RWPE2 (cell line): ENCODE data around the gene SSX2IP.

Source experiments
- ATAC-seq: fragments of 200-7000 bp; cut with Tn5 transposase; 3 replicates; pipeline ENCODE4 v1.9.1; 2021; ENCODE audit warnings: low read depth
- DNase-seq: peaks from one replicate; pipeline ENCODE4 v3.0.0-alpha.2; 2020; ENCODE audit warnings: low spot score
- H3K27ac ChIP-seq: fragments of 450-650 bp; 2 replicates; pipeline ENCODE4 v1.5.1; 2017; ENCODE audit warnings: mild to moderate bottlenecking; ENCODE audit not compliant: poor library complexity, severe bottlenecking
- H3K27me3 ChIP-seq: fragments of 250-450 bp; sonication (Bioruptor Pico); 2 replicates; pipeline ENCODE4 v1.5.1; 2021; ENCODE audit warnings: mild to moderate bottlenecking, moderate library complexity; ENCODE audit not compliant: insufficient read depth, poor library complexity, severe bottlenecking
- H3K36me3 ChIP-seq: fragments of 250-450 bp; sonication (Bioruptor Pico); 2 replicates; pipeline ENCODE4 v1.5.1; 2020; ENCODE audit warnings: low read depth, mild to moderate bottlenecking, moderate library complexity
- H3K4me1 ChIP-seq: fragments of 250-450 bp; sonication (Bioruptor Pico); 2 replicates; pipeline ENCODE4 v1.5.1; 2021; ENCODE audit warnings: mild to moderate bottlenecking, moderate library complexity; ENCODE audit not compliant: insufficient read depth, poor library complexity, severe bottlenecking
- H3K4me3 ChIP-seq: fragments of 250-450 bp; sonication (Bioruptor Pico); 2 replicates; pipeline ENCODE4 v1.5.1; 2021; ENCODE audit warnings: mild to moderate bottlenecking, moderate library complexity; ENCODE audit not compliant: severe bottlenecking
- H3K9me3 ChIP-seq: fragments of 250-450 bp; sonication (Bioruptor Pico); 2 replicates; pipeline ENCODE4 v1.5.1; 2021; ENCODE audit warnings: mild to moderate bottlenecking, moderate library complexity; ENCODE audit not compliant: severe bottlenecking
- TF ChIP-seq, protein P1 (sequence below): fragments of 450-650 bp; IDR thresholded peaks from one replicate; pipeline ENCODE4 v1.5.1; 2017; ENCODE audit warnings: mild to moderate bottlenecking, moderate library complexity; ENCODE audit not compliant: poor library complexity, severe bottlenecking

Gene SSX2IP

GRCh38 chr1:84635429-84635828, 54.8 kb downstream of the SSX2IP start:
- TF ChIP-seq, protein P1, sequence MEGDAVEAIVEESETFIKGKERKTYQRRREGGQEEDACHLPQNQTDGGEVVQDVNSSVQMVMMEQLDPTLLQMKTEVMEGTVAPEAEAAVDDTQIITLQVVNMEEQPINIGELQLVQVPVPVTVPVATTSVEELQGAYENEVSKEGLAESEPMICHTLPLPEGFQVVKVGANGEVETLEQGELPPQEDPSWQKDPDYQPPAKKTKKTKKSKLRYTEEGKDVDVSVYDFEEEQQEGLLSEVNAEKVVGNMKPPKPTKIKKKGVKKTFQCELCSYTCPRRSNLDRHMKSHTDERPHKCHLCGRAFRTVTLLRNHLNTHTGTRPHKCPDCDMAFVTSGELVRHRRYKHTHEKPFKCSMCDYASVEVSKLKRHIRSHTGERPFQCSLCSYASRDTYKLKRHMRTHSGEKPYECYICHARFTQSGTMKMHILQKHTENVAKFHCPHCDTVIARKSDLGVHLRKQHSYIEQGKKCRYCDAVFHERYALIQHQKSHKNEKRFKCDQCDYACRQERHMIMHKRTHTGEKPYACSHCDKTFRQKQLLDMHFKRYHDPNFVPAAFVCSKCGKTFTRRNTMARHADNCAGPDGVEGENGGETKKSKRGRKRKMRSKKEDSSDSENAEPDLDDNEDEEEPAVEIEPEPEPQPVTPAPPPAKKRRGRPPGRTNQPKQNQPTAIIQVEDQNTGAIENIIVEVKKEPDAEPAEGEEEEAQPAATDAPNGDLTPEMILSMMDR = no peak
- no peaks in the 10 kb centered on the region for H3K27me3 ChIP-seq
- H3K4me1 ChIP-seq = peaks cover 25% of the 10 kb centered on the region
- no peaks in the 10 kb centered on the region for H3K36me3 ChIP-seq
- H3K27ac ChIP-seq = peak overlapping the region; percentile 89
- peaks cover 2% of the 10 kb centered on the region for H3K9me3 ChIP-seq
- no peak overlapping the region for H3K4me3 ChIP-seq
- no peak for ATAC-seq
- DNase-seq = no peak

- DNase-seq (peak; percentile 85), ATAC-seq (peak; percentile 93)
- Histone ChIP-seq H3K36me3 (no peaks in the 10 kb centered on the region), H3K4me1 (peaks cover 25% of the 10 kb centered on the region), H3K27me3 (no peaks in the 10 kb centered on the region), H3K9me3 (no peaks in the 10 kb centered on the region), H3K4me3 (no peak overlapping the region), H3K27ac (peak overlapping the region; percentile 89)
- TF ChIP-seq, protein P1 = no peak
Observed at GRCh38 chr1:84634536-84635205, 55.6 kb downstream of the SSX2IP start.

- ATAC-seq (peak; percentile 71), DNase-seq (no peak)
- peak overlapping the region; percentile 89 for H3K27ac ChIP-seq
- no peaks in the 10 kb centered on the region for H3K27me3 ChIP-seq
- H3K4me1 ChIP-seq = peaks cover 25% of the 10 kb centered on the region
- no peaks in the 10 kb centered on the region for H3K36me3 ChIP-seq
- TF ChIP-seq, protein P1 = no peak
- H3K9me3 ChIP-seq = no peaks in the 10 kb centered on the region
- H3K4me3 ChIP-seq = no peak overlapping the region
Observed at GRCh38 chr1:84632673-84633434, 57.4 kb downstream of the SSX2IP start.

- H3K4me1 ChIP-seq = peaks cover 25% of the 10 kb centered on the region
- TF ChIP-seq, protein P1 = no peak
- H3K27ac ChIP-seq = peak overlapping the region; percentile 89
- no peak for DNase-seq
- no peak overlapping the region for H3K4me3 ChIP-seq
- H3K36me3 ChIP-seq = no peaks in the 10 kb centered on the region
- no peaks in the 10 kb centered on the region for H3K9me3 ChIP-seq
- H3K27me3 ChIP-seq = no peaks in the 10 kb centered on the region
- ATAC-seq = no peak
Observed at GRCh38 chr1:84632137-84632536, 58.1 kb downstream of the SSX2IP start.

DNA sequence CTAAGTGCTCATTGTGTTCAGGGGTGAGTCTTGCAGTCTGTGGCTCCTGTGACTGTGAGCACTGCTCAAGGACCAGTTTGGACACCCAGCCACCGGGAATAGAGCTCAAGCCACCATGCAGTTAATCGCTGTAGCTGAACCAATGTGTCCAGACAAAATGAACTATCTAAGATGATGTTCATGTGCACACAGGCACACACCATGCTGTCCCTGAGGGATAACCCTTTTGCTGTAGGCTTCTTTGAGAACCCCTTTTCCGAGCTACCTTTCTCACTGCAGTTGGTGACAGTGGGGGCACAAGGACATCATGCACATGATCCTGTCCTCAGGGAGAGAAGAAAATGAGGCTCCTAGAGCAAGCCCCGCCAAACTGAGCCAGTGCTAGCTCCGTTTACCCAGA, 65.4 kb downstream of the SSX2IP start:
- DNase-seq (no peak), ATAC-seq (no peak)
- H3K27me3 ChIP-seq = no peaks in the 10 kb centered on the region
- peaks cover 6% of the 10 kb centered on the region for H3K4me1 ChIP-seq
- no peaks in the 10 kb centered on the region for H3K36me3 ChIP-seq
- TF ChIP-seq, protein P1 = no peak
- no peak overlapping the region for H3K27ac ChIP-seq
- H3K9me3 ChIP-seq = no peaks in the 10 kb centered on the region
- no peak overlapping the region for H3K4me3 ChIP-seq
